ENCODE data around the gene ECEL1.

The ECEL1 gene

DNA sequence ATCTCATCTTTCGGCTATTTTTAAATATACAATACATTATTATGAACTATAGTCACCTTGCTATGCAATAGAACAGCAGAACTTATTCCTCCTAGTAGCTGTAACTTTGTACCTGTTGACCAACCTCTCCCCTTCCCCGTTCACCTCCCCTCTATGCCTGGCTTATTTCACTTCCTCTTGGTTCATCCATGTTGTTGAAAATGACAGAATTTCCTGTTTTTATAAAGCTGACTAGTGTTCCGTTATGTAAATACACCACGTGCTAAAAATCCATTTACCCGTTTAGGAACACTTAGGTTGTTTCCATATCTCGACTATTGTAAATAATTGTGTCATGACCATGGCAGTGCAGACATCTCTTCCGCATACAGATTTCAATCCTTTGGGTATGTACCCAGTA lies 21.4 kb downstream of the ECEL1 start:
- DNase-seq (ENCODE audit: low read depth, low spot score), result no peak
- in situ Hi-C loops (cut with HindIII; ENCODE audit: low sequenced_read_pairs), result no loop called here
- TF ChIP-seq, protein P1, sequence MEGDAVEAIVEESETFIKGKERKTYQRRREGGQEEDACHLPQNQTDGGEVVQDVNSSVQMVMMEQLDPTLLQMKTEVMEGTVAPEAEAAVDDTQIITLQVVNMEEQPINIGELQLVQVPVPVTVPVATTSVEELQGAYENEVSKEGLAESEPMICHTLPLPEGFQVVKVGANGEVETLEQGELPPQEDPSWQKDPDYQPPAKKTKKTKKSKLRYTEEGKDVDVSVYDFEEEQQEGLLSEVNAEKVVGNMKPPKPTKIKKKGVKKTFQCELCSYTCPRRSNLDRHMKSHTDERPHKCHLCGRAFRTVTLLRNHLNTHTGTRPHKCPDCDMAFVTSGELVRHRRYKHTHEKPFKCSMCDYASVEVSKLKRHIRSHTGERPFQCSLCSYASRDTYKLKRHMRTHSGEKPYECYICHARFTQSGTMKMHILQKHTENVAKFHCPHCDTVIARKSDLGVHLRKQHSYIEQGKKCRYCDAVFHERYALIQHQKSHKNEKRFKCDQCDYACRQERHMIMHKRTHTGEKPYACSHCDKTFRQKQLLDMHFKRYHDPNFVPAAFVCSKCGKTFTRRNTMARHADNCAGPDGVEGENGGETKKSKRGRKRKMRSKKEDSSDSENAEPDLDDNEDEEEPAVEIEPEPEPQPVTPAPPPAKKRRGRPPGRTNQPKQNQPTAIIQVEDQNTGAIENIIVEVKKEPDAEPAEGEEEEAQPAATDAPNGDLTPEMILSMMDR (IDR thresholded peaks at IDR 0.05; ENCODE audit: low read depth, low read length), result no peak
- no peak overlapping the region for H3K4me3 ChIP-seq (ENCODE audit: low read depth, low read length)

DNA sequence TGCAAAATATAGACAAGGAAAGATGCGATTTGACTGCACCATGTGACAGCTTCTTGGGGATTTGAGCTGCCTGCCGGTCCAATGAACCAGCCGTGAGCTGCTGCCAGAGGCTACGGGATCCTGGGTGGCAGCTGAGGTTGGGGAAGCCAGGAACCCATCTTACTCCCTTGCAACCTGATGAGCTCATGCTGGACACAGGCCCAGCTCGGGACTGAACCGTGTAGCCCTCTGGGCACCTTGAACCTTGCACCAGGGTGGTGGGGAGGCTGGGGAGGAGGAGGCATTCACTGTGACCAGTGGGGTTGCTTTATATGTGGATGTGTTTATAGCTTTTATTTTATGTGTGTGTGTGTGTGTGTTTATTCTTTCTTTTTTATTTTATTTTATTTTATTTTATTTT lies 22.6 kb downstream of the ECEL1 start:
- in situ Hi-C loops (cut with HindIII; ENCODE audit: low sequenced_read_pairs), result no loop called here
- no peak overlapping the region for H3K4me3 ChIP-seq (ENCODE audit: low read depth, low read length)
- DNase-seq (ENCODE audit: low read depth, low spot score), result no peak
- TF ChIP-seq, protein P1 (IDR thresholded peaks at IDR 0.05; ENCODE audit: low read depth, low read length), result no peak

DNA sequence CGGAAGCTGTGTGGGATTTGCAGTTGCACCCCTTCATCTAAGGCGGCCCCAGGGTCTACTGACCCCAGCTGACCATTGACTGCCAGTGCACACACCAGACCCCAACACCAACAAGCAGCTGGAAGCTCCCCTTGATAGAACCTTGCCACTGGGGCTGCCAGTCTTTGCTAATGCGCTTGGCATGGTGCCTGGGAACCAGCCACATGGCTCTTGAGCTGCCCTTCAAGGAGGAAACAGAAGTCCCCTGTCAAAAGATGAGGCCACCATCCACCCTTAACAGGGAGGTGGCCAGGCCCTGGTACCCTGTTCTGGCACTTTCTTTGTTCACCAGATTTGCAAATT lies 23.1 kb downstream of the ECEL1 start:
- no peak overlapping the region for H3K4me3 ChIP-seq (ENCODE audit: low read depth, low read length)
- DNase-seq (ENCODE audit: low read depth, low spot score), result no peak
- TF ChIP-seq, protein P1 (IDR thresholded peaks at IDR 0.05; ENCODE audit: low read depth, low read length), result no peak
- in situ Hi-C loops (cut with HindIII; ENCODE audit: low sequenced_read_pairs), result no loop called here

DNA sequence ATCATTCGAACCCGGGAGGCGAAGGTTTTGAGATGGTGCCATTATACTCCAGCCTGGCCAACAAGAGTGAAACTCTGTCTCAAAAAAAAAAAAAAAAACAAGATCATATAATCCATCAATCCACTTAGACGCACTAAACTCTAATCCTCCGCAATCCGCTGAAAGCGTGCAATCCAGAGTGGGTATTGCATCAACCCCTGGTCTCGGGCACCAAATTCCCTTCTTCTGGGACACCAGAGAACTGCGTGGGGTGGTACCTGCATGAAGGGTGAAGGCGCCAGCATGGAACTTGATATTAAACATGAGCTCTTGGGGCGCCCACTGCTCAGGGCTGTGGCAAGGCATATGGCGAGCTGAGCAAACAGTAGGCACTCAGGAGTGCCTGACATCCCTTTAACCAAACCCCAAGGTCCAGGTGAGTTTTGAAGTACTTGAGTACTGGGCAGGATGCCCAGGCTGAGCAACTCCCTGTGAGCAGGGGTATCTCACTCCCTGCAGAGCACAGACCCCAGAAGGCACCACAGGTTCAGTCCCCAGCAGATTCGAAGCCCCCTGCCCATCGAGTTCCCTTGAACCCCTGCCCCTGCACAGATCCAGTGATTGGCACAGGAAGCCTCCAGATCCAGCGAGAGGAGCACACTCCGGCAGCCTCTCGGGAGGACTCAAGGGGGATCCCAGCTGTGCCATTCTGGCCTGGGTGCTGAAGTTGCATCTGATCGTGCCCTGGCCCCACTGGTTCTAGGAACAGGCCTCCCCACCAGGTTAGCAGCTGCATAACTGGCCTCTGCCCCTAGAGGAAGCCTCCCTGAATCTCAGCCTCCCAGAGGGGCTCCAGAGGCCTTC lies 23.7 kb downstream of the ECEL1 start:
- H3K4me3 ChIP-seq (ENCODE audit: low read depth, low read length), result no peak overlapping the region
- no peak for DNase-seq (ENCODE audit: low read depth, low spot score)
- TF ChIP-seq, protein P1 (IDR thresholded peaks at IDR 0.05; ENCODE audit: low read depth, low read length), result no peak
- in situ Hi-C loops (cut with HindIII; ENCODE audit: low sequenced_read_pairs), result no loop called here

DNA sequence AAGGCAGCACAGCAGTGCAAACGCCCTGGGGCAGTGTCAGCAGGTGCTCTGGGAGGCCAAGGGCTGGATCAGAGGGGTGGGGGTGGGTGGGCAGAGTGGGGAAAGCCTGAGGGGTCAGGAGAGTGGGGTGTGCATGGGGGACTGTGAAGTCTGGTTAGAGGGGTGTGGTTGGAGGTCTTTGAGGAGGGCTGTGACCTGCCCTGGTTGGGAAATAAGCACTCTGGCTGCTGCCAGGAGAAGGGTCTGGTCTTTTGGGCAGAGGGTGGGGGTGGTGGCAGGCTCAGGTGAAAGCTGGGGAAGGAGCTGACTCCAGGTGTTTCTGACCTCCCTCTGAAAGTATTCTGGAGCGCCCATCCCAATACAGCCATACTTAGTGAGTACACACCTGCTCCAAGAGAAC lies 27.5 kb downstream of the ECEL1 start:
- no peak overlapping the region for H3K4me3 ChIP-seq (ENCODE audit: low read depth, low read length)
- TF ChIP-seq, protein P1 (IDR thresholded peaks at IDR 0.05; ENCODE audit: low read depth, low read length), result no peak
- in situ Hi-C loops (cut with HindIII; ENCODE audit: low sequenced_read_pairs), result no loop called here
- DNase-seq (ENCODE audit: low read depth, low spot score), result no peak

DNA sequence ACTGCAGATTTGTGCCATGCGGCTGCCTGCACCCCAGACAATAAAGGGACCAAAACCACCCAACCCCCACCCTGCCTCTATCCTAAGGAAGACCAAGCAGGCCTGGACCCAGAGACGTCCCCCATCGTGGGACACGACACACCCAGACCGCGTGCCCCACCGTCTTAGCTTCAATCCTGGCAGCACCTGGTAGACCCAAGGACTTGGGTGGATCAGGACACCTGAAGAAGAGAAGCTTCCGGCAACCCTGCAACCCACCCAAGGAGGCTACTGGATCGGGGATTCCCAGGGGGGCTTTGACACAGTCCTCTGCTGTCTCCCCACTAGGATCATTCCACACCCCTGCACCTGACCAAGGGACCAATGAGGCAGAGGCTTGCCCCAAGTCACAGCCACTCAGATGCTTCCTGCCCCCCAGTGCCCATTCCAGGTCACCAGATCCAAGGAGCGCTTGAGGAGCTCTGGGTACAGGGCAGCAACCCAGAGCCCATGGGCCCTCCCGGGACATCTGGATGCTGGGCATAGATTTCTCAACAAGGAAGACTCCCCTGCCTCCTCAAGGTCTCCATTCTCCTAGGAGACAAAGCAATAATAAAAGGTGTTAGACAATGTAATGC lies 28.1 kb downstream of the ECEL1 start:
- in situ Hi-C loops (cut with HindIII; ENCODE audit: low sequenced_read_pairs), result no loop called here
- DNase-seq (ENCODE audit: low read depth, low spot score), result no peak
- TF ChIP-seq, protein P1 (IDR thresholded peaks at IDR 0.05; ENCODE audit: low read depth, low read length), result no peak
- no peak overlapping the region for H3K4me3 ChIP-seq (ENCODE audit: low read depth, low read length)

Data from astrocyte of the spinal cord (primary cell).